Heart right ventricle (tissue), 16 donors: Measurements from ENCODE around the gene AGAP1. TPM values are rescaled to one million over a fixed set of nuclear protein-coding genes. Genes with fewer than 3 reads are reported as not detected.

Experiments
- ATAC-seq, 8 donors: fragments of 200-7000 bp; cut with Tn5 transposase; one replicate each; pipeline ENCODE4 v1.9.1; 2020; ENCODE audit warnings: mild to moderate bottlenecking in 8 of 8, moderate library complexity in 8 of 8, moderate number of reproducible peaks in 1 of 8
- DNase-seq, 2 donors: peaks; one replicate each; pipeline ENCODE4 v3.0.0-alpha.2; 2020
- H3K27ac ChIP-seq, 10 donors: fragments of 200-600 bp; sonication (generic) in 2 of 10; one replicate each; pipeline versions ENCODE4 v1.5.0 to v1.8.0; 2020 to 2022; ENCODE audit warnings: mild to moderate bottlenecking in 3 of 10
- H3K27me3 ChIP-seq, 7 donors: fragments of 200-600 bp; one replicate each; pipeline ENCODE4 v1.8.0; 2021 to 2022; ENCODE audit warnings: mild to moderate bottlenecking in 2 of 7
- H3K36me3 ChIP-seq, 9 donors: fragments of 200-600 bp; sonication (generic) in 1 of 9; one replicate each; pipeline versions ENCODE4 v1.5.0 to v1.8.0; 2020 to 2022; ENCODE audit warnings: mild to moderate bottlenecking in 2 of 9
- H3K4me1 ChIP-seq, 9 donors: fragments of 200-600 bp; sonication (generic) in 1 of 9; one replicate each; pipeline versions ENCODE4 v1.5.0 to v1.8.0; 2020 to 2022; ENCODE audit warnings: mild to moderate bottlenecking in 4 of 9
- H3K4me3 ChIP-seq, 10 donors: fragments of 200-600 bp; sonication (generic) in 2 of 10; one replicate each; pipeline versions ENCODE4 v1.5.0 to v1.8.0; 2020 to 2022; ENCODE audit warnings: mild to moderate bottlenecking in 7 of 10, moderate library complexity in 2 of 10
- H3K9me3 ChIP-seq, 11 donors: fragments of 200-600 bp in 10 of 11; sonication (generic) in 2 of 11; one replicate each; pipeline versions ENCODE4 v1.5.0 to v1.8.0; 2013 to 2022; ENCODE audit warnings: mild to moderate bottlenecking in 2 of 11, control low read depth in 1 of 11, moderate library complexity in 1 of 11
- WGBS, 2 donors: extraction: QIAGEN DNeasy Blood & Tissue Kit; methylation state at CpG; one replicate each; pipeline ENCODE4 v1.1.7; 2013; ENCODE audit warnings: inconsistent platforms in 1 of 2; 5-methylcytosine and 5-hydroxymethylcytosine counted together
- intact Hi-C, 10 donors: fragments of 100-400 bp; cut with DNase I; formaldehyde crosslinking; loops; one replicate each; pipeline versions ENCODE4 v1.11.1 to v1.14.2; 2022
- polyA plus RNA-seq, 2 donors: library from polyadenylated mRNA; stranded (reverse); fragments of 200-250 nt; gene quantifications; one replicate each; pipeline ENCODE4 v1.2.3, GENCODE V29; 2013
- total RNA-seq, 10 donors: library from RNA; stranded (reverse); fragmentation: NEBNext Ultra II Directional in 3 of 10; extraction: Animal tissue kit (Norgen Biotek cat#: 25700) in 3 of 10; gene quantifications; one replicate each; pipeline versions ENCODE4 v1.2.1 to v1.2.4, GENCODE V29; 2021 to 2023
- TF ChIP-seq, protein P1 (sequence below), 9 donors: fragments of 200-600 bp; sonication (generic) in 2 of 9; IDR thresholded peaks; one replicate each; pipeline versions ENCODE4 v1.5.0 to v1.8.0; 2021 to 2022; ENCODE audit warnings: antibody characterized with exemption in 9 of 9, mild to moderate bottlenecking in 5 of 9, moderate library complexity in 1 of 9
- donor health status: Arrhythmogenic right ventricular cardiomyopathy.
- donor health status: ischemic (EF 13 %, LVEDD 7.1; RV severe dilation, severe dysfunction).
- donor health status: healthy with polysubstance abuse.
- donor health status: DM: no; HTN: yes; CAD: no.
- donor health status: DM: no; HTN: no; CAD: no.
- donor health status: ischemic (EF 25% LVEDD 6.9; RV normal size, moderate dysfunction).
- donor health status: ischemic (EF 25% LVEDD 5.7; RV mildly dilated, moderate dysfunction).
- donor health status: healthy.
- donor health status: DM: yes; HTN: yes; CAD: no.
- donor health status: Ischemic cardiomyopathy.
- donor health status: ischemic (EF 35%, LVEDD 5.7; RV mildly dilated, moderate dysfunction).
- donor health status: nonischemic (EF 11% LVEDD 7.7; RV severe dilation, severe dysfunction).
- donor health status: DM: yes; HTN: yes; CAD: no.
- donor health status: PGD.
- donor health status: ischemic (EF 29% LVEDD 5.4; RV normal size, mild dysfunction).
- donor health status: nonischemic (EF 23%, LVEDD 6.1; RV moderate dilation, normal function).

AGAP1 gene
- total and polyA plus RNA-seq, 12 donors: 3.5 to 29.2 (median 19.4) TPM

DNA sequence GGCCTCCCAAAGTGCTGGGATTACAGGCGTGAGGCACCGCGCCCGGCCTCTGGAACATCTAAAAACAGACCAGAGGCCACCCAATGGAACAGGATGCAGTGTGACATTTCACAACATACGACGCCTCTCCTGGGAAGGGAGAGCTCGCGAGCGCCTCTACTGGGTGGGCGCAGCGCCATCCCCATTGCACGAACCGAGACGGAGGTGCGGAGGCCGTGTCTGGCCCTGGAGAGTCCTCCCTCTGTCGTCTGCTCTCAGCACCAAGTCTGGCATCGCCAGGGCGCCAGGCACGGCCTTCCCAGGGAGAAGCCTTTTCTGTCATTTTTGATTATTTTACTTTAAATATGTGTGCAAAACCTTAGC is 683.7 kb downstream of the AGAP1 start:
- H3K9me3 ChIP-seq: no peaks in the 10 kb centered on the region
- H3K27me3 ChIP-seq: peaks cover 55 to 97% (median 94%) of the 10 kb centered on the region in 7 donors
- ATAC-seq (peak; percentile 23 to 75 (median 59)), DNase-seq (peak in 1 of 2 donors; percentile 58)
- TF ChIP-seq, protein P1, sequence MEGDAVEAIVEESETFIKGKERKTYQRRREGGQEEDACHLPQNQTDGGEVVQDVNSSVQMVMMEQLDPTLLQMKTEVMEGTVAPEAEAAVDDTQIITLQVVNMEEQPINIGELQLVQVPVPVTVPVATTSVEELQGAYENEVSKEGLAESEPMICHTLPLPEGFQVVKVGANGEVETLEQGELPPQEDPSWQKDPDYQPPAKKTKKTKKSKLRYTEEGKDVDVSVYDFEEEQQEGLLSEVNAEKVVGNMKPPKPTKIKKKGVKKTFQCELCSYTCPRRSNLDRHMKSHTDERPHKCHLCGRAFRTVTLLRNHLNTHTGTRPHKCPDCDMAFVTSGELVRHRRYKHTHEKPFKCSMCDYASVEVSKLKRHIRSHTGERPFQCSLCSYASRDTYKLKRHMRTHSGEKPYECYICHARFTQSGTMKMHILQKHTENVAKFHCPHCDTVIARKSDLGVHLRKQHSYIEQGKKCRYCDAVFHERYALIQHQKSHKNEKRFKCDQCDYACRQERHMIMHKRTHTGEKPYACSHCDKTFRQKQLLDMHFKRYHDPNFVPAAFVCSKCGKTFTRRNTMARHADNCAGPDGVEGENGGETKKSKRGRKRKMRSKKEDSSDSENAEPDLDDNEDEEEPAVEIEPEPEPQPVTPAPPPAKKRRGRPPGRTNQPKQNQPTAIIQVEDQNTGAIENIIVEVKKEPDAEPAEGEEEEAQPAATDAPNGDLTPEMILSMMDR (IDR thresholded peaks at IDR 0.05): no peak
- no peaks in the 10 kb centered on the region for H3K36me3 ChIP-seq
- intact Hi-C loops: loop anchor here in 6 of 10 donors (2.0 to 10.0 kb wide), 5 partner anchors 373 to 411 kb away; no protein-coding TSS in a partner anchor
- H3K4me1 ChIP-seq: peaks cover 10 to 42% (median 30%) of the 10 kb centered on the region in 9 donors
- 4 to 11% methylated on average over 20 of the region's 20 CpGs for WGBS, 2 donors
- peak overlapping the region in 7 of 10 donors; percentile 10 to 46 (median 41) for H3K4me3 ChIP-seq
- H3K27ac ChIP-seq: no peak overlapping the region

- intact Hi-C loops: loop anchor here in 6 of 10 donors (1.0 to 10.0 kb wide), 6 partner anchors 373 to 411 kb away; no protein-coding TSS in a partner anchor
- peak; percentile 66 to 82 (median 78) for ATAC-seq
- H3K27ac ChIP-seq: no peak overlapping the region
- H3K36me3 ChIP-seq: no peaks in the 10 kb centered on the region
- H3K27me3 ChIP-seq: peaks cover 49 to 93% (median 88%) of the 10 kb centered on the region in 7 donors
- no peaks in the 10 kb centered on the region for H3K9me3 ChIP-seq
- peaks cover 8 to 37% (median 27%) of the 10 kb centered on the region in 9 donors for H3K4me1 ChIP-seq
- H3K4me3 ChIP-seq: peak overlapping the region in 9 of 10 donors; percentile 10 to 46 (median 41)
- 2 to 3% methylated on average over 64 to 65 of the region's 65 CpGs for WGBS, 2 donors
- peak; percentile 40 to 66 for DNase-seq
- TF ChIP-seq, protein P1 (IDR thresholded peaks at IDR 0.05): peak; percentile 56 to 85 (median 73)
Observed at GRCh38 chr2:236177967-236178889, 684.4 kb downstream of the AGAP1 start.

GRCh38 chr2:236178890-236179235 is 685.0 kb downstream of the AGAP1 start:
- intact Hi-C loops: loop anchor here in 6 of 10 donors (1.0 to 10.0 kb wide), 5 partner anchors 374 to 412 kb away; no protein-coding TSS in a partner anchor

More at GRCh38 chr2:236178890-236179235, 685.0 kb downstream of the AGAP1 start:
- no peaks in the 10 kb centered on the region for H3K9me3 ChIP-seq
- no peaks in the 10 kb centered on the region for H3K36me3 ChIP-seq
- H3K4me3 ChIP-seq: peak overlapping the region in 5 of 10 donors; percentile 20 to 46 (median 42)
- ATAC-seq (no peak), DNase-seq (no peak)
- TF ChIP-seq, protein P1 (IDR thresholded peaks at IDR 0.05): no peak
- peaks cover 43 to 87% (median 81%) of the 10 kb centered on the region in 7 donors for H3K27me3 ChIP-seq
- WGBS, 2 donors: 2 to 6% methylated on average over 15 of the region's 15 CpGs
- H3K4me1 ChIP-seq: peaks cover 8 to 33% (median 25%) of the 10 kb centered on the region in 9 donors
- no peak overlapping the region for H3K27ac ChIP-seq
